RWPE1 (cell line): Measurements from ENCODE around the gene KIF14.

Source experiments
- CTCF ChIA-PET: fragments of 350-600 bp; sonication (Branson Sonifier 250); formaldehyde crosslinking; extraction: SDS; loops from one replicate; lab custom pipeline; 2021; lab: Yijun Ruan, JAX
- POLR2A ChIA-PET: fragments of 400-600 bp; formaldehyde crosslinking; extraction: SDS; loops from one replicate; lab custom pipeline; 2020; ENCODE audit warnings: antibody characterized with exemption; ENCODE audit not compliant: low non-redundant PET; lab: Yijun Ruan, JAX
- DNase-seq: peaks from one replicate; pipeline ENCODE4 v3.0.0; 2012; ENCODE audit warnings: low spot score
- H3K27ac ChIP-seq: fragments of 450-650 bp; 2 replicates; pipeline ENCODE4 v1.5.1; 2017
- CTCF ChIP-seq: fragments of 450-650 bp; conservative IDR thresholded peaks from 2 replicates; pipeline ENCODE4 v1.5.1; 2017; ENCODE audit warnings: low read depth, mild to moderate bottlenecking

Gene KIF14

GRCh38 chr1:200627575-200628222 lies 7.1 kb upstream of the KIF14 start:
- no peak overlapping the region for H3K27ac ChIP-seq
- no peak for TF ChIP-seq CTCF
- no peak for DNase-seq
- ChIA-PET CTCF (no interaction called here), POLR2A (interaction anchor here (0.5 kb wide), 1 partner anchor 105 kb away, joined by 9 read pairs; no protein-coding TSS in a partner anchor)

GRCh38 chr1:200626853-200627534 lies 6.4 kb upstream of the KIF14 start:
- POLR2A ChIA-PET = no interaction called here
- no peak for TF ChIP-seq CTCF
- no peak for DNase-seq
- CTCF ChIA-PET = no interaction called here
- H3K27ac ChIP-seq = no peak overlapping the region

GRCh38 chr1:200625381-200625824 lies 4.9 kb upstream of the KIF14 start:
- TF ChIP-seq CTCF = no peak
- peak; percentile 68 for DNase-seq
- no peak overlapping the region for H3K27ac ChIP-seq
- POLR2A ChIA-PET = interaction anchor here (0.5 kb wide), 1 partner anchor 252 kb away, joined by 3 read pairs; no protein-coding TSS in a partner anchor
- CTCF ChIA-PET = interaction anchor here (0.6 to 1.5 kb wide), 5 partner anchors 84 to 212 kb away, joined by 3 to 6 read pairs (median 4); no protein-coding TSS in a partner anchor

- DNase-seq = no peak
- TF ChIP-seq CTCF = no peak
- H3K27ac ChIP-seq = peak overlapping the region; percentile 85
- ChIA-PET POLR2A (no interaction called here), CTCF (interaction anchor here (0.6 to 1.5 kb wide), 7 partner anchors 53 to 347 kb away, joined by 3 to 6 read pairs (median 4); no protein-coding TSS in a partner anchor)
Observed at GRCh38 chr1:200624679-200625335, 4.3 kb upstream of the KIF14 start.

- DNase-seq = no peak
- CTCF ChIA-PET = no interaction called here
- no peak for TF ChIP-seq CTCF
- POLR2A ChIA-PET = no interaction called here
- H3K27ac ChIP-seq = peak overlapping the region; percentile 82
Observed at GRCh38 chr1:200619894-200620272, 668 bp downstream of the KIF14 start.

GRCh38 chr1:200610846-200611245 lies 9.7 kb downstream of the KIF14 start:
- no peak overlapping the region for H3K27ac ChIP-seq
- ChIA-PET POLR2A (no interaction called here), CTCF (interaction anchor here (0.6 to 1.3 kb wide), 2 partner anchors 52 to 361 kb away, joined by 3 to 4 read pairs; no protein-coding TSS in a partner anchor)
- TF ChIP-seq CTCF = no peak
- no peak for DNase-seq
